H9 (cell line): ENCODE results near the gene ENO1. TPM values are rescaled to one million over a fixed set of nuclear protein-coding genes. Genes with fewer than 3 reads are reported as not detected.

Experiments
- DNase-seq: peaks from one replicate; pipeline ENCODE4 v3.0.0-alpha.2; 2017
- H2AFZ ChIP-seq: one replicate; pipeline ENCODE4 v1.6.1; 2013; ENCODE audit warnings: mild to moderate bottlenecking, low read length, control low read depth, moderate library complexity
- H2AK5ac ChIP-seq: 2 replicates; pipeline ENCODE4 v1.6.1; 2013; ENCODE audit warnings: low read length, control low read depth, mixed read lengths; ENCODE audit not compliant: insufficient read length
- H2BK120ac ChIP-seq: one replicate; pipeline ENCODE4 v1.6.1; 2013; ENCODE audit warnings: low read depth, mild to moderate bottlenecking, low read length, control low read depth, inconsistent platforms; ENCODE audit not compliant: poor library complexity, severe bottlenecking
- H2BK12ac ChIP-seq: 2 replicates; pipeline ENCODE4 v1.6.1; 2013; ENCODE audit warnings: low read length, control low read depth, mixed read lengths, low read depth; ENCODE audit not compliant: insufficient read length
- H2BK15ac ChIP-seq: 2 replicates; pipeline ENCODE4 v1.6.1; 2013; ENCODE audit warnings: low read depth, low read length, control low read depth
- H2BK20ac ChIP-seq: one replicate; pipeline ENCODE4 v1.6.1; 2013; ENCODE audit warnings: low read depth, mild to moderate bottlenecking, low read length, control low read depth, inconsistent platforms; ENCODE audit not compliant: poor library complexity, severe bottlenecking
- H2BK5ac ChIP-seq: 2 replicates; pipeline ENCODE4 v1.6.1; 2013; ENCODE audit warnings: low read length, control low read depth, mixed read lengths; ENCODE audit not compliant: insufficient read length
- H3K14ac ChIP-seq: 2 replicates; pipeline ENCODE4 v1.6.1; 2013; ENCODE audit warnings: low read length, control low read depth; ENCODE audit not compliant: insufficient read depth
- H3K18ac ChIP-seq: 2 replicates; pipeline ENCODE4 v1.6.1; 2013; ENCODE audit warnings: low read depth, mild to moderate bottlenecking, mixed read lengths, low read length, control low read depth; ENCODE audit not compliant: insufficient read length
- H3K23ac ChIP-seq: 2 replicates; pipeline ENCODE4 v1.6.1; 2013; ENCODE audit warnings: low read length, control low read depth, mixed read lengths, low read depth; ENCODE audit not compliant: insufficient read length
- H3K23me2 ChIP-seq: 2 replicates; pipeline ENCODE4 v1.6.1; 2013; ENCODE audit warnings: low read depth, mild to moderate bottlenecking, mixed read lengths, low read length, control low read depth; ENCODE audit not compliant: insufficient read length, poor library complexity, severe bottlenecking
- H3K27ac ChIP-seq: 2 replicates; pipeline ENCODE4 v1.5.1; 2013; ENCODE audit warnings: low read length, control low read depth, mixed read lengths, low read depth; ENCODE audit not compliant: insufficient read length
- H3K27me3 ChIP-seq: 2 replicates; pipeline ENCODE4 v1.6.1; 2013; ENCODE audit warnings: low read length, control low read depth, inconsistent platforms; ENCODE audit not compliant: insufficient read depth
- H3K4ac ChIP-seq: 2 replicates; pipeline ENCODE4 v1.6.1; 2013; ENCODE audit warnings: low read depth, mild to moderate bottlenecking, control low read depth, inconsistent platforms, low read length, moderate library complexity
- H3K4me1 ChIP-seq: 2 replicates; pipeline ENCODE4 v1.6.1; 2013; ENCODE audit warnings: low read length, control low read depth, inconsistent platforms; ENCODE audit not compliant: insufficient read depth
- H3K4me2 ChIP-seq: 2 replicates; pipeline ENCODE4 v1.6.1; 2013; ENCODE audit warnings: low read length, control low read depth, mixed read lengths; ENCODE audit not compliant: insufficient read length, insufficient read depth
- H3K56ac ChIP-seq: 2 replicates; pipeline ENCODE4 v1.6.1; 2013; ENCODE audit warnings: low read depth, mild to moderate bottlenecking, mixed read lengths, low read length, control low read depth; ENCODE audit not compliant: insufficient read length
- H3K79me1 ChIP-seq: 2 replicates; pipeline ENCODE4 v1.6.1; 2013; ENCODE audit warnings: low read depth, mild to moderate bottlenecking, moderate library complexity, low read length, control low read depth, inconsistent platforms; ENCODE audit not compliant: insufficient read depth, poor library complexity, severe bottlenecking
- H3K79me2 ChIP-seq: 2 replicates; pipeline ENCODE4 v1.6.1; 2013; ENCODE audit warnings: low read length, control low read depth, inconsistent platforms; ENCODE audit not compliant: insufficient read depth
- H3K9ac ChIP-seq: 2 replicates; pipeline ENCODE4 v1.6.1; 2013; ENCODE audit warnings: low read length, control low read depth, mixed read lengths; ENCODE audit not compliant: insufficient read length; ENCODE audit errors: extremely low read depth
- H3K9me3 ChIP-seq: one replicate; pipeline ENCODE4 v1.6.1; 2013; ENCODE audit warnings: low read depth, low read length, inconsistent platforms; ENCODE audit not compliant: control insufficient read depth
- H3T11ph ChIP-seq: one replicate; pipeline ENCODE4 v1.6.1; 2013; ENCODE audit warnings: mild to moderate bottlenecking, low read length, control low read depth, inconsistent platforms
- H4K20me1 ChIP-seq: one replicate; pipeline ENCODE4 v1.6.1; 2013; ENCODE audit not compliant: control insufficient read depth, insufficient read length, insufficient read depth
- H4K5ac ChIP-seq: 2 replicates; pipeline ENCODE4 v1.6.1; 2013; ENCODE audit warnings: low read depth, mild to moderate bottlenecking, mixed read lengths, low read length, control low read depth; ENCODE audit not compliant: insufficient read length
- H4K8ac ChIP-seq: replicated peaks from 2 replicates; pipeline ENCODE4 v1.6.1; 2013; ENCODE audit warnings: low read length, control low read depth, mixed read lengths, low read depth; ENCODE audit not compliant: insufficient read length
- H4K91ac ChIP-seq: 2 replicates; pipeline ENCODE4 v1.6.1; 2013; ENCODE audit warnings: low read depth, mild to moderate bottlenecking, moderate library complexity, mixed read lengths, low read length, control low read depth; ENCODE audit not compliant: insufficient read length
- H3K27ac Mint-ChIP-seq, 3 experiments: 2 replicates in 2 of 3; 3 replicates in 1 of 3; pipeline ENCODE4 v1.8.0; 2020 to 2021; ENCODE audit warnings: mixed read lengths in 3 of 3, mild to moderate bottlenecking in 1 of 3, moderate library complexity in 1 of 3
- H3K27me3 Mint-ChIP-seq: 2 replicates; pipeline ENCODE4 v1.8.0; 2021; ENCODE audit warnings: low read depth, mild to moderate bottlenecking, moderate library complexity, mixed read lengths
- H3K36me3 Mint-ChIP-seq, 3 experiments: 2 replicates in 2 of 3; 3 replicates in 1 of 3; pipeline ENCODE4 v1.8.0; 2020 to 2021; ENCODE audit warnings: low read depth in 3 of 3, mixed read lengths in 3 of 3; ENCODE audit not compliant: insufficient read depth in 1 of 3
- H3K4me1 Mint-ChIP-seq, 2 experiments: 2 replicates each; pipeline ENCODE4 v1.8.0; 2020; ENCODE audit warnings: mixed read lengths in 2 of 2
- H3K4me3 Mint-ChIP-seq, 2 experiments: 2 replicates in 1 of 2; 3 replicates in 1 of 2; pipeline ENCODE4 v1.8.0; 2020 to 2021; ENCODE audit warnings: mild to moderate bottlenecking in 2 of 2, mixed read lengths in 2 of 2, moderate library complexity in 1 of 2
- H3K9me3 Mint-ChIP-seq, 2 experiments: 2 replicates in 1 of 2; 3 replicates in 1 of 2; pipeline ENCODE4 v1.8.0; 2020; ENCODE audit warnings: mild to moderate bottlenecking in 2 of 2, mixed read lengths in 2 of 2, moderate library complexity in 1 of 2
- WGBS: extraction: QIAGEN DNeasy Blood & Tissue Kit; methylation state at CpG from one replicate; pipeline ENCODE4 v1.1.7; 2013; ENCODE audit warnings: missing lambda C conversion rate, low lambda C conversion rate, mixed read lengths; ENCODE audit not compliant: insufficient read length; ENCODE audit errors: extremely low coverage; 5-methylcytosine and 5-hydroxymethylcytosine counted together
- total RNA-seq: library from RNA; stranded (reverse); gene quantifications from 2 replicates; pipeline ENCODE4 v1.2.1, GENCODE V29; 2021
- TF ChIP-seq, protein P1 (sequence below): fragments of 200-600 bp; sonication (generic); conservative IDR thresholded peaks from 3 replicates; pipeline ENCODE4 v1.8.0; 2021; ENCODE audit warnings: antibody characterized with exemption, mild to moderate bottlenecking

Gene ENO1
- total RNA-seq, 1 experiment from 2014 or later = 1,781 TPM

GRCh38 chr1:8878698-8879463 is 395 bp upstream of the ENO1 start:
- peak; percentile 95 for DNase-seq
- WGBS = no CpG with 5 or more reads among the region's 82 CpGs
- Histone ChIP-seq H3K4ac (no peak overlapping the region), H3T11ph (no peak overlapping the region), H3K9me3 (no peaks in the 10 kb centered on the region), H3K18ac (peak overlapping the region; percentile 59), H3K4me2 (peak overlapping the region; percentile 48), H2AK5ac (no peak overlapping the region), H3K23ac (no peak overlapping the region), H2BK15ac (no peak overlapping the region), H3K27ac (no peak overlapping the region), H3K9ac (peak overlapping the region; percentile 96), H3K79me1 (peaks cover 4% of the 10 kb centered on the region), H3K14ac (peak overlapping the region; percentile 51), H4K20me1 (no peaks in the 10 kb centered on the region), H3K4me1 (peaks cover 9% of the 10 kb centered on the region; the same call in 1 of the 2 replicates), H4K91ac (no peak overlapping the region), H3K79me2 (peaks cover 28% of the 10 kb centered on the region), H2BK5ac (no peak overlapping the region), H4K5ac (no peak overlapping the region), H2AFZ (no peak overlapping the region), H2BK120ac (no peak overlapping the region), H2BK12ac (no peak overlapping the region), H3K27me3 (no peaks in the 10 kb centered on the region), H2BK20ac (no peak overlapping the region), H3K56ac (no peak overlapping the region), H3K23me2 (no peaks in the 10 kb centered on the region), H4K8ac (no peak overlapping the region)
- Mint-ChIP-seq H3K9me3 (peaks cover 0 to 2% of the 10 kb centered on the region in 2 experiments; a peak in 2 of 5 replicates), H3K4me3 (peak overlapping the region; percentile 97 to 98), H3K4me1 (peaks cover 44 to 50% of the 10 kb centered on the region in 2 experiments), H3K27ac (peak overlapping the region; percentile 91 to 99 (median 98)), H3K36me3 (peaks cover 32 to 44% (median 38%) of the 10 kb centered on the region in 3 experiments), H3K27me3 (peaks cover 25% of the 10 kb centered on the region)
- TF ChIP-seq, protein P1, sequence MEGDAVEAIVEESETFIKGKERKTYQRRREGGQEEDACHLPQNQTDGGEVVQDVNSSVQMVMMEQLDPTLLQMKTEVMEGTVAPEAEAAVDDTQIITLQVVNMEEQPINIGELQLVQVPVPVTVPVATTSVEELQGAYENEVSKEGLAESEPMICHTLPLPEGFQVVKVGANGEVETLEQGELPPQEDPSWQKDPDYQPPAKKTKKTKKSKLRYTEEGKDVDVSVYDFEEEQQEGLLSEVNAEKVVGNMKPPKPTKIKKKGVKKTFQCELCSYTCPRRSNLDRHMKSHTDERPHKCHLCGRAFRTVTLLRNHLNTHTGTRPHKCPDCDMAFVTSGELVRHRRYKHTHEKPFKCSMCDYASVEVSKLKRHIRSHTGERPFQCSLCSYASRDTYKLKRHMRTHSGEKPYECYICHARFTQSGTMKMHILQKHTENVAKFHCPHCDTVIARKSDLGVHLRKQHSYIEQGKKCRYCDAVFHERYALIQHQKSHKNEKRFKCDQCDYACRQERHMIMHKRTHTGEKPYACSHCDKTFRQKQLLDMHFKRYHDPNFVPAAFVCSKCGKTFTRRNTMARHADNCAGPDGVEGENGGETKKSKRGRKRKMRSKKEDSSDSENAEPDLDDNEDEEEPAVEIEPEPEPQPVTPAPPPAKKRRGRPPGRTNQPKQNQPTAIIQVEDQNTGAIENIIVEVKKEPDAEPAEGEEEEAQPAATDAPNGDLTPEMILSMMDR = no peak
